IPS-18c (cell line): ENCODE results near the gene HOXA10.

Experiments used
- H3K4me3 ChIP-seq: 2 replicates; pipeline ENCODE4 v1.7.0; 2013; ENCODE audit warnings: low read depth, mild to moderate bottlenecking, low read length, moderate library complexity; ENCODE audit not compliant: insufficient read depth
- H3K9me3 ChIP-seq: one replicate; pipeline ENCODE4 v1.6.1; 2013; ENCODE audit warnings: mild to moderate bottlenecking, low read length, moderate library complexity; ENCODE audit not compliant: control insufficient read depth, insufficient read depth

Gene HOXA10

GRCh38 chr7:27146491-27147198 is 27.5 kb downstream of the HOXA10 start:
- Histone ChIP-seq H3K4me3 (no peak overlapping the region), H3K9me3 (peaks cover 7% of the 10 kb centered on the region)

GRCh38 chr7:27145914-27146412 is 28.2 kb downstream of the HOXA10 start:
- H3K9me3 ChIP-seq: peaks cover 7% of the 10 kb centered on the region
- no peak overlapping the region for H3K4me3 ChIP-seq

GRCh38 chr7:27145165-27145913 is 28.8 kb downstream of the HOXA10 start:
- Histone ChIP-seq H3K4me3 (no peak overlapping the region), H3K9me3 (peaks cover 7% of the 10 kb centered on the region)

- H3K9me3 ChIP-seq: peaks cover 7% of the 10 kb centered on the region
- H3K4me3 ChIP-seq: no peak overlapping the region
Observed at GRCh38 chr7:27144781-27145164, 29.3 kb downstream of the HOXA10 start.

GRCh38 chr7:27143950-27144780 is 30.0 kb downstream of the HOXA10 start:
- Histone ChIP-seq H3K4me3 (no peak overlapping the region), H3K9me3 (peaks cover 7% of the 10 kb centered on the region)

GRCh38 chr7:27143023-27143949 is 30.8 kb downstream of the HOXA10 start, which contains the start of gene HOXA5:
HOXA5 (minus strand) TSS chr7:27143681; CDS start chr7:27143607, 74 bp downstream.
- peaks cover 7% of the 10 kb centered on the region for H3K9me3 ChIP-seq

GRCh38 chr7:27142580-27143022 is 31.5 kb downstream of the HOXA10 start:
- Histone ChIP-seq H3K4me3 (peak overlapping the region; percentile 51), H3K9me3 (peaks cover 7% of the 10 kb centered on the region)

More at GRCh38 chr7:27143023-27143949, 30.8 kb downstream of the HOXA10 start, which contains the start of gene HOXA5:
- H3K4me3 ChIP-seq: peak within 1 kb of the TSS; percentile 51

GRCh38 chr7:27141923-27142579 is 32.1 kb downstream of the HOXA10 start:
- Histone ChIP-seq H3K4me3 (no peak overlapping the region), H3K9me3 (peaks cover 6% of the 10 kb centered on the region)

- Histone ChIP-seq H3K9me3 (peaks cover 5% of the 10 kb centered on the region), H3K4me3 (no peak overlapping the region)
Observed at GRCh38 chr7:27141137-27141922, 32.8 kb downstream of the HOXA10 start.

- Histone ChIP-seq H3K9me3 (peaks cover 5% of the 10 kb centered on the region), H3K4me3 (no peak overlapping the region)
Observed at GRCh38 chr7:27140126-27140857, 33.8 kb downstream of the HOXA10 start.

GRCh38 chr7:27139334-27140125 is 34.6 kb downstream of the HOXA10 start:
- Histone ChIP-seq H3K4me3 (no peak overlapping the region), H3K9me3 (peaks cover 5% of the 10 kb centered on the region)

- Histone ChIP-seq H3K4me3 (no peak overlapping the region), H3K9me3 (peaks cover 5% of the 10 kb centered on the region)
Observed at GRCh38 chr7:27138985-27139333, 35.2 kb downstream of the HOXA10 start.

- Histone ChIP-seq H3K4me3 (no peak overlapping the region), H3K9me3 (peaks cover 5% of the 10 kb centered on the region)
Observed at GRCh38 chr7:27138472-27138871, 35.6 kb downstream of the HOXA10 start.

GRCh38 chr7:27137640-27138315 is 36.3 kb downstream of the HOXA10 start:
- Histone ChIP-seq H3K4me3 (no peak overlapping the region), H3K9me3 (no peaks in the 10 kb centered on the region)
